RWPE1 (cell line): ENCODE data around the gene CLEC10A.

Experiments
- CTCF ChIA-PET: fragments of 350-600 bp; sonication (Branson Sonifier 250); formaldehyde crosslinking; extraction: SDS; loops from one replicate; lab custom pipeline; 2021; lab: Yijun Ruan, JAX
- POLR2A ChIA-PET: fragments of 400-600 bp; formaldehyde crosslinking; extraction: SDS; loops from one replicate; lab custom pipeline; 2020; ENCODE audit warnings: antibody characterized with exemption; ENCODE audit not compliant: low non-redundant PET; lab: Yijun Ruan, JAX
- DNase-seq: peaks from one replicate; pipeline ENCODE4 v3.0.0; 2012; ENCODE audit warnings: low spot score
- H3K27ac ChIP-seq: fragments of 450-650 bp; 2 replicates; pipeline ENCODE4 v1.5.1; 2017
- TF ChIP-seq, protein P1 (sequence below): fragments of 450-650 bp; conservative IDR thresholded peaks from 2 replicates; pipeline ENCODE4 v1.5.1; 2017; ENCODE audit warnings: low read depth, mild to moderate bottlenecking

The CLEC10A gene

DNA sequence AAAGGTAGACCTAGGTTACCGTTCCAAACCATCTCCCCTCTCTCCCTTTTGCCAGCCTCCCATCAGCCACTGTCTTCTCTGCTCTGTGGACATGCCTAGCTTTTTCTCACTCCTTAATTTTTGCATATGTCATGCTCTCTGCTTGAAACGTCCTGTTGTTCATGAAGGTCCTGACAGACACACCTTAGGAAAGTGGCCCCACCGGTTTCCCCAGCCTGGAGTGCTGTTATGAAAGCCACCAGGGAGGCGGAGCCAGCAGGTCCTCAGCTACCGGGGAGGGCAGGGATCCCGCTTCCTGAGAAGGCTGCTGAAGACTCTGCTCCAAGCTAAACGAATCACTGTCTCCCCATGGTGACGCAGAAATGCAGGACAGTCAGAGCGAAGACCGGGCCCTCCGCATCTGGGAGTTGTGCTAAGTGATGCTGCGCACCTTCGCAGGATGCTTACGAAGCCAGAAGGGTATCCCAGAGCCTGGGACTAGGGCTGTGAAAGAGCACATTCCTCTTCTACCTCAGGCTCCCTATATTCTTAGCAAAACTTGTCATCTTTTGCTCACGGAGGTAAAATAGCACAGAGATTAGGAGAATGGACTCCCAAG is 33.8 kb downstream of the CLEC10A start:
- DNase-seq: peak; percentile 75
- ChIA-PET POLR2A (interaction anchor here (0.6 to 1.3 kb wide), 3 partner anchors 10 to 193 kb away, joined by 3 to 4 read pairs (median 3); partner anchors contain the start of genes PHF23 and SLC16A13), CTCF (interaction anchor here (0.5 to 2.8 kb wide), 22 partner anchors 9 to 849 kb away, joined by 3 to 27 read pairs (median 4); partner anchors contain the start of genes ACADVL, DLG4 and SLC16A13)
- TF ChIP-seq, protein P1, sequence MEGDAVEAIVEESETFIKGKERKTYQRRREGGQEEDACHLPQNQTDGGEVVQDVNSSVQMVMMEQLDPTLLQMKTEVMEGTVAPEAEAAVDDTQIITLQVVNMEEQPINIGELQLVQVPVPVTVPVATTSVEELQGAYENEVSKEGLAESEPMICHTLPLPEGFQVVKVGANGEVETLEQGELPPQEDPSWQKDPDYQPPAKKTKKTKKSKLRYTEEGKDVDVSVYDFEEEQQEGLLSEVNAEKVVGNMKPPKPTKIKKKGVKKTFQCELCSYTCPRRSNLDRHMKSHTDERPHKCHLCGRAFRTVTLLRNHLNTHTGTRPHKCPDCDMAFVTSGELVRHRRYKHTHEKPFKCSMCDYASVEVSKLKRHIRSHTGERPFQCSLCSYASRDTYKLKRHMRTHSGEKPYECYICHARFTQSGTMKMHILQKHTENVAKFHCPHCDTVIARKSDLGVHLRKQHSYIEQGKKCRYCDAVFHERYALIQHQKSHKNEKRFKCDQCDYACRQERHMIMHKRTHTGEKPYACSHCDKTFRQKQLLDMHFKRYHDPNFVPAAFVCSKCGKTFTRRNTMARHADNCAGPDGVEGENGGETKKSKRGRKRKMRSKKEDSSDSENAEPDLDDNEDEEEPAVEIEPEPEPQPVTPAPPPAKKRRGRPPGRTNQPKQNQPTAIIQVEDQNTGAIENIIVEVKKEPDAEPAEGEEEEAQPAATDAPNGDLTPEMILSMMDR: 0 out of 2 replicates have a peak, but pooled peaks have one; percentile 22
- no peak overlapping the region for H3K27ac ChIP-seq

DNA sequence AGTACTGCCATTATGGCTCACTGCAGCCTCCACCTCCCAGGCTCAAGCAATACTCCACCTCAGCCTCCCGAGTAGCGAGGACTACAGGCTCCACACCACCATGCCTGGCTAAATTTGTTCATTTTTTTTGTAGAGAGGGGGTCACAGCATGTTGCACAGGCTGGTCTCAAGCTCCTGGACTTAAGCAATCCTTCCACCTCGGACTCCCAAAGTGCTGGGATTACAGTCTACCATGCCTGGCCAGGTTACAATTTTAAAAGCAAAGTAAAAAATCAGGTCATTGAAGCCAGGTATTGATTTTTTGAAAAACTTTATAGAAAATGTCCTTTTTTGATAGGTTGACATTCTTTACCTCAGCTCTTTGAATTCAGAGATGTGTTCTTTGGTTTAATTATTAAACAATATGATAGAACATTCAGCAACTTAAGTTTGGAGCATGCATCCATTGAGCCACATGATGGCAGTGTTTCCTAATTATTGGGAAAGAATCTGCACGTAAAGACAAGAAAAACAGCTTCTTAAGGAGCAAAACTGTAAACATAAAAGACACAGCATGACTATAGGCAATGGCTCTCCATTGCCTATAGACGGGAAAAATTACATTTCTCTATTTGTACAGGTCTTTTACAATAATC is 34.4 kb downstream of the CLEC10A start:
- ChIA-PET CTCF (interaction anchor here (0.5 to 2.8 kb wide), 28 partner anchors 9 to 1935 kb away, joined by 3 to 27 read pairs (median 3); partner anchors contain the start of genes ACADVL, DLG4 and SLC16A13), POLR2A (interaction anchor here (0.6 to 1.3 kb wide), 2 partner anchors 10 to 119 kb away, joined by 3 to 4 read pairs; partner anchors contain the start of gene SLC16A13)
- H3K27ac ChIP-seq: no peak overlapping the region
- DNase-seq: peak; percentile 33
- TF ChIP-seq, protein P1: peak; percentile 78

DNA sequence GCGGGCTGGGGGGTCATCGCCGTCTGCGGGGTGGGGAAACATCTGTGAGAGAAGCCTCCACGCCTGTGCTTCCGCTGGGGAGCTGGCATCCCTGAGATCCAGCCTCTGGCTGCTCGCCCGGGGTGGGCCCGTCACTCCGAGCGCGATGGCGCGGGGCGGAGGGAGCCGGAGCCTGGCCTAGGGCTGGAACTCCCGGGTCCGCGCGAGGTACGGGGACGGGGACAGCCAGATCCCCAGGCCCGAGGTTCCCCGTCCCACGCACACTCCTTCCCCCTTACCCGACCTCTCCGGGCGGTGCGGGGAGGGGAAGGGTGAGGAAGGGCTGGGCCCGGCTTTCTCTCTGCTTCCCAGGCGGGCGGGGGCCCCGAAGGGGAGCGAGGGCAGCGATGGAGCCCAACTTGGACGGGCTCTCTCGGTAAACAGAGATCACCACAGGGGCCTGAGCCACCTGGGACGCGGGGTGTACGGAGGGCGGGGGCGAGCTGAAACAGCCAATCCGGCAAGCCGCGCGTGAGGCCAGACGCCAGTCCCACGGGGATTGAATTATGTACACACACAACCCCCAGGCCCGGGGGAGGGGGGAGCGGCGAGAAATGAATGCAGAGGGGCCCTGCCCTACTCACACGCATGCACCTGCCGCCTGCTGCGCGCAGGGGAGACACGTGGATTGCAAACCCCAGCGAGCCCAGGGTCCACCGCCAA is 36.4 kb downstream of the CLEC10A start, which contains the start of gene SLC16A11:
Gene SLC16A11 (minus strand): TSS at position 596 of the 702 bp plus-strand sequence. CDS start 579 bp downstream, at position 17.
- CTCF ChIA-PET: interaction anchor here (0.6 kb wide), 1 partner anchor 411 kb away, joined by 5 read pairs; no protein-coding TSS in a partner anchor
- no peak for DNase-seq
- POLR2A ChIA-PET: no interaction called here
- TF ChIP-seq, protein P1: no peak
- no peak within 1 kb of the TSS for H3K27ac ChIP-seq

DNA sequence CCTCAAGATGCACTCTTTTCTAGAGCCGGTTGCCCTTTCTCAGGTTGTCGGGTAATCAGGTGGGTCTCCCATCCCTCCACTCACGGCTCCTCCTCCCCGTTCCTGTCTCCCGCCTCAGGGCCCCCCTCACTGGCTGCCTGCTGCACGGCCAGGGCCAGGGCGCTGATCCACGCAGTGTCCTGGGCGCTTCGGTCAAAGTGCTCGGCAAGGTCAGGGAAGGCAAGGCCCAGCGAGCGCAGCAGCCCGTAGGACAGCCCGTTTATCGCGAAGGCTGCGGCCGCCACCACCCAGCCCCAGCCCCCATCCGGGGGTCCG is 36.9 kb downstream of the CLEC10A start:
- TF ChIP-seq, protein P1: no peak
- DNase-seq: no peak
- CTCF ChIA-PET: interaction anchor here (0.6 kb wide), 1 partner anchor 245 kb away, joined by 3 read pairs; no protein-coding TSS in a partner anchor
- H3K27ac ChIP-seq: no peak overlapping the region
- POLR2A ChIA-PET: no interaction called here

DNA sequence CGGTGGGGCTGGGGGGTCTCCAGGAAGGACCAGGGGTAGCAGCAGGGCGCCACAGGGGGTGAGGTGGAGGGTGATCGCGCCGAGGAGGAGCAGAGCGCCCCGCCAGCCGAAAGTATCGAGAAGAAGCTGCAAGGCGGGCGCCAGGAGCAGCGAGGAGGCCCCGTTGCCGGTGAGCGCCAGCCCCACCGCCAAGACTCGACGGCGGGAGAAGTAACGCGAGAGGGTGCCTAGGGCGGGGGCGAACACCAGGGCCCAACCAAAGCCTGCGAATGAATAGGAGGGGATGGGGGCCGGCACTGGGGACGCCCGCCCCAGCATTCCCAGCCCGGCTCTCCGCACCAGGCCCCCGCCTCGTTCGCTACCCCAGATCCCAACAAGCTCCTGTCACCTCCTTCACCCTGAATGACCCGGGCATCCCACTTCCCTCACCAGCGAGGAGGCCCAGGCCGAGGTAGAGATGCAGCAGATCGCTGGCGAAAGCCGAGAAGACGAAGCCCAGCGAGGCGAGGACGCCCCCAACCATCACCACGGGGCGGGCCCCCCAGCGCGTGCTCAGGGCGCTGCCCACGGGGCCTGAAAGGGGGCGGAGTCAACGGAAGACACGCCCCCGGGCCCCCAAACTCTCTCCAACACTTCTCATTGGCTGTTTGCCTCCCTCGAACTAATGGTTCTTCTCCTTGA is 37.4 kb downstream of the CLEC10A start:
- ChIA-PET CTCF (interaction anchor here (0.6 kb wide), 1 partner anchor 245 kb away, joined by 3 read pairs; no protein-coding TSS in a partner anchor), POLR2A (no interaction called here)
- no peak for DNase-seq
- no peak overlapping the region for H3K27ac ChIP-seq
- TF ChIP-seq, protein P1: no peak
